ENCODE results near the gene SCGB2A2.

Gene SCGB2A2

GRCh38 chr11:62269654-62270278, at the start of gene SCGB2A2:
SCGB2A2 (plus strand) TSS chr11:62270158; CDS start chr11:62270217, 59 bp downstream.
- no peak for DNase-seq

- no peak for DNase-seq
Observed at GRCh38 chr11:62221498-62221897, 48.5 kb upstream of the SCGB2A2 start.

- no peak for DNase-seq
Observed at GRCh38 chr11:62223095-62223494, 46.9 kb upstream of the SCGB2A2 start.

GRCh38 chr11:62233730-62234129, 36.2 kb upstream of the SCGB2A2 start:
- no peak for DNase-seq

- DNase-seq = no peak
Observed at GRCh38 chr11:62236187-62236586, 33.8 kb upstream of the SCGB2A2 start.

GRCh38 chr11:62237499-62237898, 32.5 kb upstream of the SCGB2A2 start:
- no peak for DNase-seq

GRCh38 chr11:62238151-62238550, 31.8 kb upstream of the SCGB2A2 start:
- no peak for DNase-seq

- no peak for DNase-seq
Observed at GRCh38 chr11:62241095-62241494, 28.9 kb upstream of the SCGB2A2 start.

- DNase-seq = no peak
Observed at GRCh38 chr11:62242021-62242420, 27.9 kb upstream of the SCGB2A2 start, which contains the start of gene SCGB1D2. SCGB1D2 (plus strand) TSS chr11:62242239; CDS start chr11:62242308, 69 bp downstream.

- DNase-seq = no peak
Observed at GRCh38 chr11:62245271-62245753, 24.6 kb upstream of the SCGB2A2 start.

GRCh38 chr11:62251698-62252097, 18.3 kb upstream of the SCGB2A2 start:
- DNase-seq = no peak

- no peak for DNase-seq
Observed at GRCh38 chr11:62253999-62254542, 15.9 kb upstream of the SCGB2A2 start.

GRCh38 chr11:62256281-62256680, 13.7 kb upstream of the SCGB2A2 start:
- DNase-seq = no peak

GRCh38 chr11:62260261-62260953, 9.6 kb upstream of the SCGB2A2 start:
- no peak for DNase-seq

GRCh38 chr11:62264004-62264403, 6.0 kb upstream of the SCGB2A2 start:
- DNase-seq = no peak

- no peak for DNase-seq
Observed at GRCh38 chr11:62266558-62266957, 3.4 kb upstream of the SCGB2A2 start.

GRCh38 chr11:62267050-62267449, 2.9 kb upstream of the SCGB2A2 start:
- DNase-seq = no peak

GRCh38 chr11:62267576-62267975, 2.4 kb upstream of the SCGB2A2 start:
- DNase-seq = no peak

GRCh38 chr11:62273284-62273683, 3.3 kb downstream of the SCGB2A2 start:
- no peak for DNase-seq

GRCh38 chr11:62273789-62274275, 3.9 kb downstream of the SCGB2A2 start:
- DNase-seq = no peak

- DNase-seq = no peak
Observed at GRCh38 chr11:62280452-62280851, 10.5 kb downstream of the SCGB2A2 start.

- DNase-seq = no peak
Observed at GRCh38 chr11:62295504-62295903, 25.5 kb downstream of the SCGB2A2 start.

- DNase-seq = no peak
Observed at GRCh38 chr11:62298975-62299374, 29.0 kb downstream of the SCGB2A2 start, which contains the start of gene SCGB1D4. SCGB1D4 (minus strand) TSS chr11:62299075; CDS start chr11:62299010, 65 bp downstream.

- no peak for DNase-seq
Observed at GRCh38 chr11:62306227-62306626, 36.3 kb downstream of the SCGB2A2 start.
